ENCODE data around the gene PEAK1. TPM values are rescaled to one million over a fixed set of nuclear protein-coding genes. Genes with fewer than 3 reads are reported as not detected.

Gene PEAK1
- total RNA-seq, 1 donor from 2014 or later, result 75.2 TPM

GRCh38 chr15:77386626-77387025 is 33.3 kb downstream of the PEAK1 start:
- intact Hi-C loops (cut with micrococcal nuclease), result no loop called here

DNA sequence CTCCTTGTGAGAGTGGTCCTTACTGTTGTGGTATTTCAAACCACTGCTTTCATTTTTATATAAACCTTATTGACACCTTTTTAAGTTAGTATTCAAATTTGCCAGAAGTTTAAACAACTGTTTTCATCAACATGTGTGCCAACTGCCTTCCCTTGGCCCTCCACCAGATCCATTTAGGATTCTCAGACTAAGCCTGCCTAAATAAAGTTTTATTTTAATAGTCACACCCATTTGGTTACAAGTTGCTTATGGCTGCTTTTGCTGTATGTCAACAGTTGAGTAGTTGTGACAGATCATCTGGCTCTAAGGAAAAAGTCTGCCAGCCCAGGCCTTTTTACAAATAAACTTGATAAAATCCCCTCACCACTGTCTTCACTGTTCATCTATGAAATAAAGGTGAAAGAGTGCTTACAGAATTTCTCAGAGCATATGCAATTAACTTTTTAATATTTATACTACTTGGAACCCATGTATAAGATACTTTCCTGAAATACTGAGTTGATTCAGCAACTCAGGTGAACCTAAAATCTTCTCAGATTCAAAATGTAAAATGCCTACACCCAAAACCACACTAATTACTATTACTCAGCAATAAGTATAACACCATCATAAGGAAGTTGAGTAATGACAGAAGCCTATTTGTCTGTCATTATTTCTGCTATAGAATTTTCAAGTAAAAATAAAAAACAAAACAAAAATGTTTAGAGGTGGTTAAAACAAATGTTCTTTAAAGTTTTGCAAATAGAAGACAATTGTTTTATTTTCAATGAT is 35.1 kb downstream of the PEAK1 start:
- no peaks in the 10 kb centered on the region for H3K36me3 ChIP-seq
- H3K27ac ChIP-seq (replicated peaks), result no peak overlapping the region
- intact Hi-C loops (cut with micrococcal nuclease), result no loop called here
- no peak for TF ChIP-seq CTCF (IDR thresholded peaks at IDR 0.05; ENCODE audit: borderline replicate concordance)
- no peak for DNase-seq
- H3K27me3 ChIP-seq (ENCODE audit: low read depth), result no peaks in the 10 kb centered on the region
- no peak overlapping the region for H3K4me3 ChIP-seq
- H3K4me1 ChIP-seq, result peaks cover 82% of the 10 kb centered on the region
- no peaks in the 10 kb centered on the region for H3K9me3 ChIP-seq (replicated peaks)

More at GRCh38 chr15:77386626-77387025, 33.3 kb downstream of the PEAK1 start:
- Histone ChIP-seq H3K4me3 (no peak overlapping the region), H3K4me1 (peaks cover 99% of the 10 kb centered on the region), H3K9me3 (replicated peaks) (no peaks in the 10 kb centered on the region), H3K27me3 (ENCODE audit: low read depth) (no peaks in the 10 kb centered on the region), H3K27ac (replicated peaks) (no peak overlapping the region), H3K36me3 (no peaks in the 10 kb centered on the region)
- no peak for TF ChIP-seq CTCF (IDR thresholded peaks at IDR 0.05; ENCODE audit: borderline replicate concordance)
- no peak for DNase-seq

DNA sequence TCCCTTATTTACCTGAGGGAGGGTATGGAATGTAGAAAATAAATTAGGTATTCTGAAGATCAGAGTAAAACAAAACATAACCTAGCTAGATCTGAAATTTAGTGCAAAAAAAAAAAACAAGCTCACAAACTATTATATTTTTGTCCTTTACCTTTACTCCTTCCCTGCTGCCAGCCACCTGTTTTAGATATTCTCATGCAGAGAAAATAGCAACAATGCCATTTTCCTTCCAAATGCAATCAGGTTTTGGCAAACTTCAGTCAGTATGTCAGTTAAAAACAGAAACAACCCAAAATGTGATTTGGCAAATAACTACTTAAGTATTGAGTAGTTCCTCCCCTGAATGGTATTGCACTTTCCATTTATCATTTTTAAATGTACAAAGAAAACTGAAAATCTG is 35.8 kb downstream of the PEAK1 start:
- H3K27ac ChIP-seq (replicated peaks), result no peak overlapping the region
- H3K27me3 ChIP-seq (ENCODE audit: low read depth), result no peaks in the 10 kb centered on the region
- no peaks in the 10 kb centered on the region for H3K36me3 ChIP-seq
- H3K9me3 ChIP-seq (replicated peaks), result no peaks in the 10 kb centered on the region
- no peak for DNase-seq
- H3K4me1 ChIP-seq, result peaks cover 75% of the 10 kb centered on the region
- H3K4me3 ChIP-seq, result no peak overlapping the region
- no peak for TF ChIP-seq CTCF (IDR thresholded peaks at IDR 0.05; ENCODE audit: borderline replicate concordance)
- intact Hi-C loops (cut with micrococcal nuclease), result no loop called here

DNA sequence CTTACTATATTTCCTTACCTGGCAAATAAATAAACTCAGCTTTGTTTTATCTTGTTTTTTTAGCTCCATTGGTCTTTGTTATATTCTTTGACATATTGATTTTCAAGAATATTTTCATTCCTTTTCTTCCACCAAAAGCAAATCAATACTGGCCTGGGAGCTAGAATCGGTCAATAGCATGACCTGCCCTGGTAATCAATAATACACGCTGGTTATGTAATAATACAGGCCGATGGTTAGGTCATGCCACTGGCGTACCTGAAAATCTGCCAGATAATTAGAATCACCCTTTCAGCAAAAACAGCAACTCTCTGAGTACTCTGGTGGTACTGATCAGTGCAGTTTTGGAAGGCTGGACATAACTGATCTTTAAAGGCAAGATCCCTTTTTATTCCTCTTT is 39.9 kb downstream of the PEAK1 start:
- DNase-seq, result no peak
- no peaks in the 10 kb centered on the region for H3K36me3 ChIP-seq
- no peak overlapping the region for H3K4me3 ChIP-seq
- peaks cover 38% of the 10 kb centered on the region for H3K4me1 ChIP-seq
- TF ChIP-seq CTCF (IDR thresholded peaks at IDR 0.05; ENCODE audit: borderline replicate concordance), result no peak
- intact Hi-C loops (cut with micrococcal nuclease), result no loop called here
- H3K27me3 ChIP-seq (ENCODE audit: low read depth), result no peaks in the 10 kb centered on the region
- no peaks in the 10 kb centered on the region for H3K9me3 ChIP-seq (replicated peaks)
- no peak overlapping the region for H3K27ac ChIP-seq (replicated peaks)

DNA sequence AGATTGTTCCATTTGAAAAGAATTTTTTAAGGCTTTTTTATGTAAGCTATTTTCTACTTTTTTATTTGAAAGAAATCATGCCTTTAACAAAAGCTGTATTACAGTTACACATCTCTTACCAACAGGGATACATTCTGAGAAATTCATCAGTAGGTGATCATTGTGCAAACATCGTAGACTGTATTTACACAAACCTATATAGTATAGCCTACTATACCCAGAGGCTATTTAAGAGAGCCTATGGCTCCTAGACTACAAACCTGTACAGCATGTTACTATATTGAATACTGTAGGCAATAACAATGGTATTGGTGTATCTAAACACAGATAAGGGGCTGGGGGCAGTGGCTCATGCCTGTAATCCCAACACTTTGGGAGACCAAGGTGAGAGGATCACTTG is 43.1 kb downstream of the PEAK1 start:
- Histone ChIP-seq H3K4me1 (peaks cover 30% of the 10 kb centered on the region), H3K27me3 (ENCODE audit: low read depth) (no peaks in the 10 kb centered on the region), H3K9me3 (replicated peaks) (peaks cover 6% of the 10 kb centered on the region), H3K36me3 (no peaks in the 10 kb centered on the region), H3K27ac (replicated peaks) (no peak overlapping the region), H3K4me3 (no peak overlapping the region)
- no peak for DNase-seq
- intact Hi-C loops (cut with micrococcal nuclease), result no loop called here
- no peak for TF ChIP-seq CTCF (IDR thresholded peaks at IDR 0.05; ENCODE audit: borderline replicate concordance)

All from left ventricle myocardium inferior (tissue), 1 donor.